ENCODE measurements around the gene PKN2.

PKN2 gene

DNA sequence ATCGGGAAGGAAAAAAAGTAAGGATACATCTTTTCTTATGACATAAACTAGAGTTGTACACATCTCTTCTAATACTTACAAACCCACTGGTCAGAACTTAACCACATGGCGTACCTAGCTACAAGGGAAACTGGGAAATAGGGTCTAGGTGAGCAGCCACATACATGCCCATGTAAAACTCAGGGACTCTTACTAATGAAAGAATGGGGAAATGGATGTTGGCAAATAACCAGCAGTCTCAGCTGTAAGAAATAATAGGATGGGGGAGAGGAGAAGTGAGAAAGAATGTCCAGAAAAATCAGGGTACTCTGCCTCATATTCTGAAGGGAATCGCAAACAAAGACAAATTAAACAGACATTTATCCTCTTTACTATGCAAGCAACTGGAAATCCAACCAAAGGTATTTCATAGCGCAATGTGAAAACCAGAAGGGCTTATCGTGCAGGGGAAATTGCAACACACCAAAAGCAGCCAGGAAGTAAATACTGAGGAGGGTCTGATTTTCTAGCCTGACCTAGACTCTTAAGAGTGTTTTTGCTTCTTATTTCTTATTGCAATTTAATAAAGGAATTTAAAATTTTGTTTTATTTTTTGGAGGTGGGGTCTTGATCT is 189.8 kb downstream of the PKN2 start:
- peaks cover 1% of the 10 kb centered on the region for H3K79me1 ChIP-seq (ENCODE audit: low read depth, low read length)
- H2BK120ac ChIP-seq (ENCODE audit: low read depth, low read length): no peak overlapping the region
- no peak overlapping the region for H3K14ac ChIP-seq (ENCODE audit: low read length)
- H3K27me3 ChIP-seq (ENCODE audit: control insufficient read depth in 3 of 3, insufficient read depth in 3 of 3, low read depth in 1 of 3, low read length in 3 of 3): no peaks in the 10 kb centered on the region
- no peak overlapping the region for H3K4ac ChIP-seq (ENCODE audit: low read length)
- H2AFZ ChIP-seq (ENCODE audit: low read length): no peak overlapping the region
- no peak overlapping the region for H4K91ac ChIP-seq (ENCODE audit: low read depth, low read length, poor library complexity)
- H3K23ac ChIP-seq (ENCODE audit: low read depth, low read length, poor library complexity): no peak overlapping the region
- no peak overlapping the region for H3K4me2 ChIP-seq (ENCODE audit: insufficient read depth, low read length, poor library complexity, severe bottlenecking)
- H3K4me1 ChIP-seq (ENCODE audit: control insufficient read depth in 2 of 2, insufficient read depth in 1 of 2, low read depth in 1 of 2, low read length in 2 of 2): no peaks in the 10 kb centered on the region
- no peak overlapping the region for H2BK5ac ChIP-seq (ENCODE audit: low read length)
- H3K18ac ChIP-seq (ENCODE audit: low read length): no peak overlapping the region
- no peak overlapping the region for H2BK15ac ChIP-seq (ENCODE audit: low read length)
- no peak overlapping the region for H4K8ac ChIP-seq (ENCODE audit: low read depth, low read length)
- H2BK12ac ChIP-seq (ENCODE audit: low read length): no peak overlapping the region
- H3K9me3 ChIP-seq (replicated peaks in 1 of 2; ENCODE audit: control insufficient read depth in 2 of 2, insufficient read depth in 1 of 2, low read depth in 1 of 2, low read length in 2 of 2): no peaks in the 10 kb centered on the region
- no peak overlapping the region for H3K9ac ChIP-seq (ENCODE audit: low read depth, low read length, poor library complexity)
- H2AK5ac ChIP-seq (ENCODE audit: low read depth, low read length): no peak overlapping the region
- no peak overlapping the region for H3K27ac ChIP-seq (replicated peaks; ENCODE audit: low read length)
- H3K4me3 ChIP-seq (ENCODE audit: low read length in 2 of 2): no peak overlapping the region
- no CpG with 5 or more reads among the region's 5 CpGs for WGBS, 2 donors (ENCODE audit: extremely low coverage in 2 of 2, insufficient read length in 2 of 2, insufficient replicate concordance in 1 of 2)
- no peak for DNase-seq (ENCODE audit: low spot score)
- peaks cover 0 to 18% of the 10 kb centered on the region in 2 donors for H3K36me3 ChIP-seq (replicated peaks in 1 of 2; ENCODE audit: control insufficient read depth in 2 of 2, insufficient read depth in 2 of 2, low read length in 2 of 2)

DNA sequence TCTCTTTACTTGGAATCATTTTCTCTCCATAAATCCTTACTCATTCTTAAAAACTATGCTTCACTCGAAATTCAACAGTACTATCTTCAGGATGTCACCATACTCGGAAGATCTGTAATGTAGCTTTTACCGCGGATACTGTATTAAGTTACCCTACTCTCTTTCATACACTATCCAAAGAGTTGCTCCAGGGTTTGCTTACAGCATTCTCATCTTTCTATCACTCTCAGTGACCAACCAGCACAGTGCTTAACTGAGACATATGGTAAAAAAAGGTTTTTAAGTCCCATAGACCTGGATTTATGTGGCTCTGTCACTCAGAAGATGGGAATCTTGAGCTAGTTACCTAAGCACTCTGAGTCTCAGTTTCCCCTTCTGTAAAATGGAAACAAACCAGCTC is 191.5 kb downstream of the PKN2 start:
- Histone ChIP-seq H3K27me3 (ENCODE audit: control insufficient read depth in 3 of 3, insufficient read depth in 3 of 3, low read depth in 1 of 3, low read length in 3 of 3) (no peaks in the 10 kb centered on the region), H3K36me3 (replicated peaks in 1 of 2; ENCODE audit: control insufficient read depth in 2 of 2, insufficient read depth in 2 of 2, low read length in 2 of 2) (peaks cover 0 to 25% of the 10 kb centered on the region in 2 donors), H3K23ac (ENCODE audit: low read depth, low read length, poor library complexity) (no peak overlapping the region), H3K14ac (ENCODE audit: low read length) (no peak overlapping the region), H3K4ac (ENCODE audit: low read length) (no peak overlapping the region), H2BK15ac (ENCODE audit: low read length) (no peak overlapping the region), H2BK120ac (ENCODE audit: low read depth, low read length) (no peak overlapping the region), H3K4me3 (ENCODE audit: low read length in 2 of 2) (no peak overlapping the region), H4K91ac (ENCODE audit: low read depth, low read length, poor library complexity) (no peak overlapping the region), H4K8ac (ENCODE audit: low read depth, low read length) (no peak overlapping the region), H3K18ac (ENCODE audit: low read length) (no peak overlapping the region), H3K27ac (replicated peaks; ENCODE audit: low read length) (no peak overlapping the region), H3K9me3 (replicated peaks in 1 of 2; ENCODE audit: control insufficient read depth in 2 of 2, insufficient read depth in 1 of 2, low read depth in 1 of 2, low read length in 2 of 2) (no peaks in the 10 kb centered on the region), H3K4me1 (ENCODE audit: control insufficient read depth in 2 of 2, insufficient read depth in 1 of 2, low read depth in 1 of 2, low read length in 2 of 2) (no peaks in the 10 kb centered on the region), H2BK5ac (ENCODE audit: low read length) (no peak overlapping the region), H3K79me1 (ENCODE audit: low read depth, low read length) (no peaks in the 10 kb centered on the region), H2AK5ac (ENCODE audit: low read depth, low read length) (no peak overlapping the region), H3K4me2 (ENCODE audit: insufficient read depth, low read length, poor library complexity, severe bottlenecking) (no peak overlapping the region), H2BK12ac (ENCODE audit: low read length) (no peak overlapping the region), H2AFZ (ENCODE audit: low read length) (no peak overlapping the region), H3K9ac (ENCODE audit: low read depth, low read length, poor library complexity) (no peak overlapping the region)
- 100% methylated on average over 1 of the region's 4 CpGs; no CpG with 5 or more reads in 1 of the 2 donors for WGBS, 2 donors (ENCODE audit: extremely low coverage in 2 of 2, insufficient read length in 2 of 2, insufficient replicate concordance in 1 of 2)
- DNase-seq (ENCODE audit: low spot score): no peak

DNA sequence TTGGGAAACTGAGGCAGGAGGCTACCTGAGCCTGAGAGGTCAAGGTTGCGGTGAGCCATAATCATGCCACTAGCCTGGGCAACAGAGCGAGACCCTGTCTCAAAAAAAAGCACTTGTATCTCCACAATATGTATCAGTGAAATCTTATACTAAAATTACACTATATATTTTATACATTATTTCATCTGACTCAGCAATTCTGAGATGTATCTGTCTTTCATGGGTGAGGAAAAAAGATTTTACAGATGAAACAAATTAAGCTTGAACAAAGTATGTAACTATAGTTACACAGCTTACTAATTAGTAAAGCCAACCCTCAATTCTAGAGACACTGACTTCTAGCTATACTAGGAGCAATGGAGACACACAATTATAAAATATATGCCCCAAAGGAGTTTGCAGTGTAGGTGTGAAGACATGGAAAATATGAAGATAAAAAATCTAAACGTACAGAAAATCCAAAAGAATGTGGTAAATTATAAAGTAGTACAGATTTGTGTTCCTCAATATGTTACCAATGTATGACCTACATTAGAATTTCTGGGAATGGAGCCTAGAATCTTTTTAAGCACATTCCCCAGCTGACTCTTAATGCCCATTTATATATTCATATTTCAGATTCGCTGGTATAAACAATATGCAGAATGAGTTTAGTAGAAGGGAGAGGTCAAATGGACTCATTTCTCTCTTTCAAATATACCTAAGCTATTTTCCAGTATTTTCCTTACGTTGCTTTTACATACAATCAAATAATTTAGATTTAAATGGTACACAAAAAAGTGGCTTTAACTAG is 192.7 kb downstream of the PKN2 start:
- H2BK5ac ChIP-seq (ENCODE audit: low read length): no peak overlapping the region
- no peaks in the 10 kb centered on the region for H3K4me1 ChIP-seq (ENCODE audit: control insufficient read depth in 2 of 2, insufficient read depth in 1 of 2, low read depth in 1 of 2, low read length in 2 of 2)
- no peak overlapping the region for H3K4me2 ChIP-seq (ENCODE audit: insufficient read depth, low read length, poor library complexity, severe bottlenecking)
- DNase-seq (ENCODE audit: low spot score): no peak
- no peaks in the 10 kb centered on the region for H3K9me3 ChIP-seq (replicated peaks in 1 of 2; ENCODE audit: control insufficient read depth in 2 of 2, insufficient read depth in 1 of 2, low read depth in 1 of 2, low read length in 2 of 2)
- H2AK5ac ChIP-seq (ENCODE audit: low read depth, low read length): no peak overlapping the region
- no peaks in the 10 kb centered on the region for H3K27me3 ChIP-seq (ENCODE audit: control insufficient read depth in 3 of 3, insufficient read depth in 3 of 3, low read depth in 1 of 3, low read length in 3 of 3)
- WGBS, 2 donors (ENCODE audit: extremely low coverage in 2 of 2, insufficient read length in 2 of 2, insufficient replicate concordance in 1 of 2): no CpG with 5 or more reads among the region's 5 CpGs
- H2BK120ac ChIP-seq (ENCODE audit: low read depth, low read length): no peak overlapping the region
- no peak overlapping the region for H3K14ac ChIP-seq (ENCODE audit: low read length)
- H2BK15ac ChIP-seq (ENCODE audit: low read length): no peak overlapping the region
- H3K4ac ChIP-seq (ENCODE audit: low read length): no peak overlapping the region
- no peak overlapping the region for H3K27ac ChIP-seq (replicated peaks; ENCODE audit: low read length)
- H3K9ac ChIP-seq (ENCODE audit: low read depth, low read length, poor library complexity): no peak overlapping the region
- no peak overlapping the region for H4K8ac ChIP-seq (ENCODE audit: low read depth, low read length)
- H3K18ac ChIP-seq (ENCODE audit: low read length): no peak overlapping the region
- H3K4me3 ChIP-seq (ENCODE audit: low read length in 2 of 2): no peak overlapping the region
- no peak overlapping the region for H3K23ac ChIP-seq (ENCODE audit: low read depth, low read length, poor library complexity)
- H4K91ac ChIP-seq (ENCODE audit: low read depth, low read length, poor library complexity): no peak overlapping the region
- H2BK12ac ChIP-seq (ENCODE audit: low read length): no peak overlapping the region
- peaks cover 0 to 33% of the 10 kb centered on the region in 2 donors for H3K36me3 ChIP-seq (replicated peaks in 1 of 2; ENCODE audit: control insufficient read depth in 2 of 2, insufficient read depth in 2 of 2, low read length in 2 of 2)
- no peaks in the 10 kb centered on the region for H3K79me1 ChIP-seq (ENCODE audit: low read depth, low read length)
- no peak overlapping the region for H2AFZ ChIP-seq (ENCODE audit: low read length)

DNA sequence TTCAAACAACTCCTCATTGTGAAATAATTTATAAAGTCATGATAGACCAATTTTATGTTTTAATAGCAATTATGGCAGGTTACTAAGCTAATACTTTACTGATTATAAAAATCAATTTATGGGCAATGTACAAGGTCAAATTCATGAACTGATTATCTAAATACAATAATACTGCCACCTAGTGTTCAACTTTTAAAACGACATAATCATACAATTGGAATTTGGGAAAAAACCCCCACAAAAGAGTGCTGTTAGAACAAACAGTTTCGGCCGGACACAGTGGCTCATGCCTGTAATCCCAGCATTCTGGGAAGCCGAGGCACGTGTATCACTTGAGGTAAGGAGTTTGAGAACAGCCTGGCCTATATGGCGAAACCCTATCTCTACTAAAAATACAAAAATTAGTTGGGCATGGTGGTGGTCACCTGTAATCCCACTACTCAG is 193.3 kb downstream of the PKN2 start:
- DNase-seq (ENCODE audit: low spot score): peak; percentile 14
- Histone ChIP-seq H3K18ac (ENCODE audit: low read length) (no peak overlapping the region), H3K9ac (ENCODE audit: low read depth, low read length, poor library complexity) (no peak overlapping the region), H3K79me1 (ENCODE audit: low read depth, low read length) (no peaks in the 10 kb centered on the region), H3K14ac (ENCODE audit: low read length) (no peak overlapping the region), H3K36me3 (replicated peaks in 1 of 2; ENCODE audit: control insufficient read depth in 2 of 2, insufficient read depth in 2 of 2, low read length in 2 of 2) (peaks cover 0 to 38% of the 10 kb centered on the region in 2 donors), H3K23ac (ENCODE audit: low read depth, low read length, poor library complexity) (no peak overlapping the region), H2BK15ac (ENCODE audit: low read length) (no peak overlapping the region), H3K4me2 (ENCODE audit: insufficient read depth, low read length, poor library complexity, severe bottlenecking) (no peak overlapping the region), H2BK5ac (ENCODE audit: low read length) (no peak overlapping the region), H3K4me3 (ENCODE audit: low read length in 2 of 2) (no peak overlapping the region), H4K91ac (ENCODE audit: low read depth, low read length, poor library complexity) (no peak overlapping the region), H3K27ac (replicated peaks; ENCODE audit: low read length) (no peak overlapping the region), H2AFZ (ENCODE audit: low read length) (no peak overlapping the region), H3K9me3 (replicated peaks in 1 of 2; ENCODE audit: control insufficient read depth in 2 of 2, insufficient read depth in 1 of 2, low read depth in 1 of 2, low read length in 2 of 2) (no peaks in the 10 kb centered on the region), H3K4me1 (ENCODE audit: control insufficient read depth in 2 of 2, insufficient read depth in 1 of 2, low read depth in 1 of 2, low read length in 2 of 2) (no peaks in the 10 kb centered on the region), H4K8ac (ENCODE audit: low read depth, low read length) (no peak overlapping the region), H3K4ac (ENCODE audit: low read length) (no peak overlapping the region), H2BK120ac (ENCODE audit: low read depth, low read length) (no peak overlapping the region), H2BK12ac (ENCODE audit: low read length) (no peak overlapping the region), H3K27me3 (ENCODE audit: control insufficient read depth in 3 of 3, insufficient read depth in 3 of 3, low read depth in 1 of 3, low read length in 3 of 3) (no peaks in the 10 kb centered on the region), H2AK5ac (ENCODE audit: low read depth, low read length) (no peak overlapping the region)
- no CpG with 5 or more reads among the region's 6 CpGs for WGBS, 2 donors (ENCODE audit: extremely low coverage in 2 of 2, insufficient read length in 2 of 2, insufficient replicate concordance in 1 of 2)

Measured in neuronal stem cell (in vitro differentiated cells).